Activated naive CD4-positive, alpha-beta T cell treated with anti-CD3 and anti-CD28 coated beads, Interleukin-2, amount 50 U/mL, for 72 hours (primary cell): ENCODE results near the gene HGD. TPM values are rescaled to one million over a fixed set of nuclear protein-coding genes. Genes with fewer than 3 reads are reported as not detected.
"Not testable (repeated sequence)": the region's sequence is repeated elsewhere in the genome, so short reads cannot be mapped to it uniquely, and the experiment has no call there.

Experiments
- ATAC-seq, 2 donors: fragments of 150-1000 bp; cut with Tn5 transposase; 2 replicates each; pipeline ENCODE4 v1.10.0; 2021; ENCODE audit warnings: mild to moderate bottlenecking in 2 of 2, moderate library complexity in 2 of 2
- DNase-seq, 2 donors: peaks; one replicate each; pipeline ENCODE4 v3.0.0; 2021 to 2022; ENCODE audit warnings: low spot score in 2 of 2
- H3K27ac Mint-ChIP-seq, 2 donors: one replicate each; pipeline ENCODE4 v1.8.0; 2022; ENCODE audit warnings: mild to moderate bottlenecking in 2 of 2, mixed read lengths in 2 of 2
- H3K36me3 Mint-ChIP-seq, 2 donors: one replicate each; pipeline ENCODE4 v1.8.0; 2022; ENCODE audit warnings: mixed read lengths in 2 of 2
- H3K9me3 Mint-ChIP-seq, 2 donors: one replicate each; pipeline ENCODE4 v1.8.0; 2022; ENCODE audit warnings: mixed read lengths in 2 of 2
- total RNA-seq, 2 donors: library from RNA; stranded (reverse); gene quantifications; one replicate each; pipeline ENCODE4 v1.2.3, GENCODE V29; 2022

The HGD gene
- total RNA-seq, 2 donors from 2014 or later, result 0.62 to 0.87 TPM

DNA sequence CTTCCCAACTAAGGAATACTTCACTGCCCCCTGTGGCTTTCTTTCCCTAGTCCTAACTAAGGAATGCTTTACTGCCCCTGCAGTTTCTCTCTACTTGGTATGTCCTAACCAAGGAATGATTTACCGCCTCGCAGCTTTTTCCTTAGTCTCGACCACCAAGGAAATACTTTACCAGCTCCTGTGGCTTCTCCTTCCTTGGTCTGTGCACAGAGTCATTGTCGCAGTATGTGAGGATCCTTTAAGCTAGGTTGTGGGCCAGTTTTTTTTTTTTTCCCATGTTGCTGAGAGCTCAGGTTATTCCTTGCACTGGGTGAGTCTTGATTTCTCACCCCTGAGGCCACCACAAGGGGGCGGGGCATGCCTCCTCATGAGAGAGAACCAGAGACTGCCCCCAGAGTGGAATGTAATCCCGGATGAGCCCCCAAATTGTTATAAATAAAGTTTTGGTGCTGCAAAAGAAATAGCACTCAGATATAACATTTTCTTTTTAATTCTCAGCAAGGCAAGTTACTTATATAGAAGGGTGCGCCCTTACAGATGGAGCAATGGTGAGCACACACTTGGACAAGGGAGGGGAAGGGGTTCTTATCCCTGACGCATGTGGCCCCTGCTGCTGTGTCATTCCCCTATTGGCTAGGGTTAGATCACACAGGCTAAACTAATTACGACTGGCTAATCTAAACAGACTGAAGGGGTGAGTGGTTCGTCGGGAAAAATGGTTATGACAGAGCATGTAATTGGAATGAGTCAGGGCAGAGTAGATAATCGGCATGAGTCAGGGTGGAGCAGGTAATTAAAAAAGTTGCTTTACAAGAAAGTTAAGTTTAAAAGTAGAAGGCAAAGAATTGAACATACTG is 58.9 kb downstream of the HGD start:
- peaks cover 16 to 22% of the 10 kb centered on the region in 2 donors for H3K9me3 Mint-ChIP-seq
- DNase-seq (peak in 1 of 2 donors; percentile 15), ATAC-seq (no peak)
- peak overlapping the region in 1 of 2 donors; percentile 18 for H3K27ac Mint-ChIP-seq
- peaks cover 8 to 14% of the 10 kb centered on the region in 2 donors for H3K36me3 Mint-ChIP-seq

DNA sequence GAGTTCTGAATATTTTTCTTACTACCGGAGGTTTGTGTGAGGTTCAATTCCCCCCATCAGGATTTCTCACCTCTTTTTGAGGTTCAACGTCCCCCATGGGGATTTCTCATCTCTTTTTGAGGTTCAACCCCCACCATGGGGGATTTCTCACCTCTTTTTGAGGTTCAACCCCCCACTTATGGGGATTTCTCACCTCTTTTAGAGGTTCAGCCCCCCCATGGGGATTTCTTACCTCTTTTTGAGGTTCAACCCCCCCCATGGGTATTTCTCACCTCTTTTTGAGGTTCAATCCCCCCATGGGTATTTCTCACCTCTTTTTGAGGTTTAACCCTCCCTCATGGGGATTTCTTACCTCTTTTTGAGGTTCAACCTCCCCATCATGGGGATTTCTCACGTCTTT is 59.6 kb downstream of the HGD start:
- ATAC-seq (no peak), DNase-seq (no peak)
- Mint-ChIP-seq H3K36me3 (peaks cover 8 to 14% of the 10 kb centered on the region in 2 donors), H3K27ac (no peak overlapping the region), H3K9me3 (peaks cover 16 to 22% of the 10 kb centered on the region in 2 donors)

- not testable (repeated sequence) for ATAC-seq, H3K36me3 Mint-ChIP-seq, H3K9me3 Mint-ChIP-seq, DNase-seq
- H3K27ac Mint-ChIP-seq, result peak overlapping the region in 1 of 2 donors; percentile 22
These were observed 65.3 kb downstream of the HGD start for GRCh38 chr3:120616745-120617144.

DNA sequence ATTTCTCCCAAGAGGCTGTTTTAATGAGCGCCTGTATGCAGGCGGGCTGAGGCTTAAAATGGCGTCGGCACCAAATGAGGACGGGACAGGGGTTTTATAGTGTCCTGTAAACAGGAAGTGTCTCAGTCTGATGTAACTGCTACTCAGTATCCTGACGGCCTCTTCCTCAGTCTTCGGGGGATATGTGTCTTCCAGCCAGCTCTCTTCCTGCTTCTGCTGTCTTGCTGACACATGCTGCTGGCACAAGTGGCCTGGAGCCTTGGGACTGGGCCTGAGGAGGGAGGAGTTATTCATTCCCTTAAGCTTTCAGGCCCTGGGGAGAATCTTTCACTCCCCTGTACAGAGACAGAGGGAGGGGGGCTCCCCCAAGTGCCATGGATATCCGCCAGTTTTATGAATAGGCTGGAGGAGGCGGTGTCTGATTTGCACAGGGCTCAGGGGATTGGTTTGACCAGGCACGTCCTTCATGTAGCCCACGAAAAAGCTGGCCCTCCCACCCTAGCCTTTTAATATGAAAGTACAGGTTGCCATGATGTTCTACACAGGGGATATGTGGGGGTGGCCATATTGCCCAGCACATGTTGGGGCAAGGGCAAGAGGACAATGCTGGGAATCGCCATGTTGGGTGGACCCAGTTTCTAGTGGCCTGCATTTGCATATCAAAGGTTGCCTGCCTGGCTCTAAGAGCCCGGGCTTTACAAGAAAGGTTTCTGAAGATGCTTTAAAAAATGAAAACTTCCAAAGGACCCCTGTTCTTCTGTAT is 66.0 kb downstream of the HGD start:
- Mint-ChIP-seq H3K36me3 (no peaks in the 10 kb centered on the region), H3K9me3 (no peaks in the 10 kb centered on the region), H3K27ac (no peak overlapping the region)
- ATAC-seq (no peak), DNase-seq (no peak)

GRCh38 chr3:120614765-120615164 is 67.3 kb downstream of the HGD start:
- no peaks in the 10 kb centered on the region for H3K36me3 Mint-ChIP-seq
- no peak overlapping the region for H3K27ac Mint-ChIP-seq
- no peak for DNase-seq
- ATAC-seq, result no peak
- no peaks in the 10 kb centered on the region for H3K9me3 Mint-ChIP-seq

- ATAC-seq (no peak), DNase-seq (no peak)
- Mint-ChIP-seq H3K36me3 (no peaks in the 10 kb centered on the region), H3K9me3 (no peaks in the 10 kb centered on the region), H3K27ac (no peak overlapping the region)
These were observed 73.5 kb downstream of the HGD start for GRCh38 chr3:120608506-120608905.

- no peak for DNase-seq
- Mint-ChIP-seq H3K9me3 (no peaks in the 10 kb centered on the region), H3K36me3 (peaks cover 7% of the 10 kb centered on the region in 2 donors), H3K27ac (no peak overlapping the region)
- peak in 1 of 2 donors; percentile 20 for ATAC-seq
These were observed 77.3 kb downstream of the HGD start for GRCh38 chr3:120604784-120605183.

DNA sequence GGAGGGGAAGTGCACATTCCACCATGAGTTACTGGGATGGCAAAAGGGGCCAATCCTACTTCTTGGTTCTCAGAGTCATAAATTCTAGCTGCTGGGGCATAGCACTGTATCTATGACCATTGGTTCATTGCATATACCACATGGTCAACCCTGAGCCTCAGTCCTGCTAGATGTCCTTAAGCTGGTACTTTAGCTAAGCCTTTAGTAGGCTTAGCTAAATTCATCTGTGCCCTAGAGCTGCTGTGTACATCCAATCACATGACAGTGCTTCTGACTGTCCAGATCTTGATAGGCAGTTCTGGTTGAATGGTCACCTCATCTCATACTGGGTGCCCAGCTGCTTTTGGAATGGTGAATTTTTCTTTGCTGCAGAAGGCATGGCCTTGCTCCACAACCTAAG is 77.7 kb downstream of the HGD start:
- Mint-ChIP-seq H3K9me3 (no peaks in the 10 kb centered on the region), H3K36me3 (peaks cover 7% of the 10 kb centered on the region in 2 donors), H3K27ac (no peak overlapping the region)
- DNase-seq, result no peak
- no peak for ATAC-seq

DNA sequence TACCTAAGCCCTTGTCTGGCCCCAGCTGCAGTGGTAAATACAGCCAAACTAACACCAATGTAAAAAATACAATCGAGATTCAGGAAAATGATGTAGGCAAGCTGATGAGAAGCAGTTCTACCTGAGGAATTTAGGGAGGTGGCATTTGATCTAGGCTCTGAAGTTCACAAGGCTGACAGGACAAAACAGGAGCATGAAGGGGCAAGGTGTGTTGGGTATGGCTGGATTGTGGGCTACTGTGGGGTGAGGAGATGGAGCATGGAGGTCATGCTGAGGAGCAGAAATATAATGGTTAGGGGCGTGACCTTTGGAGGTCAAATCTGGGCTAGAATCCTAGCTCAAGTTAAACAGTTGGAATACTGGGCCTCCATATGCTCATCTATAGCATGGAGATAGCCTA is 79.4 kb downstream of the HGD start:
- H3K27ac Mint-ChIP-seq, result no peak overlapping the region

GRCh38 chr3:120601554-120601953 is 80.5 kb downstream of the HGD start:
- ATAC-seq, result no peak
- Mint-ChIP-seq H3K27ac (peak overlapping the region in 1 of 2 donors; percentile 52), H3K9me3 (no peaks in the 10 kb centered on the region), H3K36me3 (peaks cover 7 to 13% of the 10 kb centered on the region in 2 donors)
- DNase-seq, result no peak

More for the DNA sequence above, 79.4 kb downstream of the HGD start:
- Mint-ChIP-seq H3K9me3 (no peaks in the 10 kb centered on the region), H3K36me3 (peaks cover 7% of the 10 kb centered on the region in 2 donors)
- ATAC-seq, result no peak
- DNase-seq, result no peak

DNA sequence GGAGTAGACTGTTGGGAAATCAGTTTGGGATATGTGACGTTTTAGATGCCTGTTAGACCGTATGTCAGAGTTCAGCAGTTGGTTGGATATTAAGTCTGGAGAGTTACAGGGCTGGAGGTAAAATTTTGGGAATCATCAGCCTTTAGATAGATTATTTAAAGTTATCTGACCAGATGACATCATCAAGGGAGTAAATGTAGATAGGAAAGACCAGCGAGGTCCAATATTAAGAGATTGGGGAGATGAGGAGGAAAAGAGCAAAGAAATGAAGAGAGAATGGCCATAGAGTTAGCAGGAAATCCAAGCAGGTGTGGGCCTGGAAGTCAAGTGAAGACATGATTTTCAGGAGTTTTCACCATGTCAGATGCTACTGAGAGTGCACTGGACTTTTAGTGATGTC is 82.8 kb downstream of the HGD start:
- H3K9me3 Mint-ChIP-seq, result no peaks in the 10 kb centered on the region
- H3K27ac Mint-ChIP-seq, result no peak overlapping the region
- peaks cover 7 to 13% of the 10 kb centered on the region in 2 donors for H3K36me3 Mint-ChIP-seq
- DNase-seq, result no peak
- ATAC-seq, result no peak

GRCh38 chr3:120597445-120598049 is 84.5 kb downstream of the HGD start:
- peak; percentile 11 to 60 for ATAC-seq
- peak overlapping the region in 1 of 2 donors; percentile 93 for H3K27ac Mint-ChIP-seq

DNA sequence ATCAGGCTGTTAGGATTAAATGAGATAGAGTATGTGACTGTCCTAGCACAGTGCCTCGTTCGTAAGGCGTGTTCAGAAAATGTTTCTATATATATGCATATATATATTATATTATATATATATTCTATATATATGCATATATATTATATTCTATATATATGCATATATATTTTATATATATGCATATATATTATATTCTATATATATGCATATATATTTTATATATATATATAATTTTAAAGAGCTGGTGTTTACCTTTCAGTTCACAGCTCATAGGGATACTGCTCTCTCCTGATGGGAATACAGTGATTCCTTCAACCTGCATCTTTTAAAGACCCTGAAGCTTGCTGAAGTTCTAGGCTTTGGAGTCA is 85.2 kb downstream of the HGD start:
- no peak for ATAC-seq
- Mint-ChIP-seq H3K9me3 (no peaks in the 10 kb centered on the region), H3K36me3 (peaks cover 0 to 7% of the 10 kb centered on the region in 2 donors), H3K27ac (peak overlapping the region in 1 of 2 donors; percentile 97)
- no peak for DNase-seq

More at GRCh38 chr3:120597445-120598049, 84.5 kb downstream of the HGD start:
- Mint-ChIP-seq H3K9me3 (no peaks in the 10 kb centered on the region), H3K36me3 (peaks cover 2 to 9% of the 10 kb centered on the region in 2 donors)
- no peak for DNase-seq

DNA sequence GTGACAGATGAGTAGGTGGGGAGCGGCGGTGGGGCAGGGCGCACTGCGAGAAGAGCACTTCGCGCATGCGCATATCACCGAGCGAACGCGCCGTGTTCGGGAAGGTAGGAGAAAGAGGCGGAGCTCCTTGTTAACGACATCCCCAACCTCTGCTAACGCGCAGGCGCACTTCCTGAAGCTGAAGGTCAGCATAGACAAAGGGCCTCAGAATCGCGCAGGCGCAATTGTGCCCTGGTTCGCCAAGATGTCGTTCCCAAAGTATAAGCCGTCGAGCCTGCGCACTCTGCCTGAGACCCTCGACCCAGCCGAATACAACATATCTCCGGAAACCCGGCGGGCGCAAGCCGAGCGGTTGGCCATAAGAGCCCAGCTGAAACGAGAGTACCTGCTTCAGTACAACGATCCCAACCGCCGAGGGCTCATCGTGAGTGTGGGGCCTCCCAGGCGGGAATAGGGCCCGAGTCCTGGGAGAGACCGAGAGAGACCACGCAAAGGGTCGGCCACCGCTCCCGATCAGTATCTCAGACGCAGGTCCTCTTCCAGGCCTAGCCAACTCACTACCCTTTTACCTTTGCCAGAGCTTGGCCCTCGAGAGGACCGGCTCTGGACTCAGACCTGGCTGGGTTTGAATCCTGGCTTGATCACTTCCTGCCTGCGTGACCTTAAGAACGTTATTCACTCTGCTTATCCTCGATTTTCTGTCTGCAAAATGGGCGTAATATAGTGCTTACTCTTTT is 85.8 kb downstream of the HGD start, which contains the start of gene NDUFB4:
TSS of gene NDUFB4 (plus strand) at position 221 of the 737 bp plus-strand sequence. CDS start at position 245, 24 bp downstream.
- H3K9me3 Mint-ChIP-seq, result no peaks in the 10 kb centered on the region

GRCh38 chr3:120595788-120596115 is 86.3 kb downstream of the HGD start:
- DNase-seq, result no peak
- peak overlapping the region in 1 of 2 donors; percentile 97 for H3K27ac Mint-ChIP-seq
- no peaks in the 10 kb centered on the region for H3K9me3 Mint-ChIP-seq
- H3K36me3 Mint-ChIP-seq, result peaks cover 0 to 7% of the 10 kb centered on the region in 2 donors
- no peak for ATAC-seq

More for the DNA sequence above, 85.8 kb downstream of the HGD start, which contains the start of gene NDUFB4:
- peaks cover 0 to 7% of the 10 kb centered on the region in 2 donors for H3K36me3 Mint-ChIP-seq
- ATAC-seq, result peak; percentile 94 to 95
- peak within 1 kb of the TSS in 1 of 2 donors; percentile 97 for H3K27ac Mint-ChIP-seq
- DNase-seq, result peak; percentile 89 to 97

DNA sequence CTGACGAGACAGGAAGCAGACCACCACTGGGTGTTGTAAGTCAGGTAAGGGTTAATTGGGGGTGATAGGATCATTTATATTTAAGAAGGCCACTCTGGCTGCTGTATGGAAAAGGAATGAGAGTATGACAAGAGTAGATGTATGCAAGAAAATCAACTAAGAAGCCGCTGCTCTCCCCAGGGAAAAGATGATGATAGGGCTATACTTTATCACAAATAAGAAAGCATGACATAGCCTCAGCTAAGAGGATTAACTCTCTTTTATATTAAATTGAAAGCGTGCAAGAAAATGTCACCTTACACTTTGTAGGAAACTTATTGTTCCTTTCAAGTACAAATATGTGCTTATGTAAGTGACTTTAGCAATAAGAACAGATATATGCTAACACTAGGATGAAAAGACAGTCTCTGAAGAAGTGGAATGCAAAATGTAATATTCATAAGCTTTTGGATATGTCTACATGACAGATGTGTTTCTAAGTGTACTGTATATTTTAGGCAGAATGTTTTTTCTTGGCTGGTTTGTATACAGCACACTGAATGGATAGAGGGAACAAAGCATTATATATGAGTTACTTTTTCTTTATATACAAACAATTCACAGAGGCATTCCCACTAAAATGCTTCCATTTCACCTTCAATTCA is 94.6 kb downstream of the HGD start:
- no peak for DNase-seq
- no peak overlapping the region for H3K27ac Mint-ChIP-seq
- no peaks in the 10 kb centered on the region for H3K9me3 Mint-ChIP-seq
- H3K36me3 Mint-ChIP-seq, result no peaks in the 10 kb centered on the region
- no peak for ATAC-seq
